HG03280 (cell line): ENCODE data around the gene MTA1.

ENCODE experiments used
- ATAC-seq: cut with Tn5 transposase; IDR thresholded peaks from one replicate; pipeline ENCODE4 v1.9.1; 2021; ENCODE audit warnings: mild to moderate bottlenecking, moderate library complexity; ENCODE audit not compliant: unreplicated experiment

MTA1 gene

DNA sequence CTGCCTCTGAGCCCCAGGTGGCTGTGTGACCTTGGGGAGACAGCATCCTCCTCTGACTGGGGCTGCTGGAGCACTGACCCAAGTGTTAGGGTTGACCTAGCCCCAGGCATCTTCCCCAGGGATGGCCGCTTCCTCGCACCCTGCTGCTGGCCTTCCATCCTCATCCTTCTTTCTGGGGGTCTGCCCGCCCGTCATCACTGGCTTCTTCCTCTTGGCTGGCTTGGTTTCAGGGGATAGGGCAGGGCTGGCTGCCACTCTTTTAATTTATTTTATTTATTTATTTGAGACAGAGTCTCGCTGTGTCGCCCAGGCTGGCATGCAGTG lies 74.9 kb downstream of the MTA1 start:
- ATAC-seq, result no peak

DNA sequence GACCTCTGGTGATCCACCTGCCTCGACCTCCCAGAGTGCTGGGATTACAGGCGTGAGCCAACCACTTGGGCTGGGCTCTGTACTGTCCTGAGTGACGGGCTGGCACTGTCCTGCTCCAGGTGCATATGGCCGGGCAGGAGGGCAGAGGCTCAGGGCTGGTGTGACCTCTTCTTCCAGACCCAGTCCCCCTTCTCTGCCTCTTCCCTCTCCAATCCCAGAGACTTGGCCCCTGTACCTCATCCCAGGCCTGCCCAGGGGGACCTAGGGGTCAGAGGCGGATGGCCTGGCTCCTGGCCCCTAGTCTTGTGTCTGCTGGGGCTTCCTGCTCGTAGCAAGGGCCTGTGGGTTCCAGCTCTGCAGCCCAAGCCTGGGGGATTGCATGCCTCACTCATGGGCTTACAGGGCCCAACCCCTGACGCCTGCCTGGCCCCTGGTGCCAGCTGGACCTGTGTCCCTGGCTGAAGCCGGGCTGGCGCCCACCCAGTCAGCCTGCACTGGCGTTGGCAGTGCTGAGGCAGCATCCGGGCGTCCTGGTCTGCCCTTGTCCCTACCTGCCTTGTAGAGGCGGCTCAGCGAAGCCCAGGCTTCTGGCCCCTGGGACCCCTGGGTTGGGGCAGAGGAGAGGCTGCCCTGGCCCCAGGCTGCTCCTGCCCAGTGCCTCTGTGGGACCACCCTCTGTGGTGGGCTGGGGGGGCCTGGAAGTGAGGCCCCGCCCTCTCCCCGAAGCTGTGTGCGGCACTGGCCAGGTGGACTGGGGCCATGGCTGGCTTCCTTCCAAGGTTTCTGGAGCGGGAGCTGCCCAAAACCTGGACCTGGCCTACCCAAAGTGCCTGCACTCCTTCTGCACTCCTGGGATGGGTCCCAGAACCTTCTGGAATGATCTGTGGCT lies 75.7 kb downstream of the MTA1 start:
- no peak for ATAC-seq

DNA sequence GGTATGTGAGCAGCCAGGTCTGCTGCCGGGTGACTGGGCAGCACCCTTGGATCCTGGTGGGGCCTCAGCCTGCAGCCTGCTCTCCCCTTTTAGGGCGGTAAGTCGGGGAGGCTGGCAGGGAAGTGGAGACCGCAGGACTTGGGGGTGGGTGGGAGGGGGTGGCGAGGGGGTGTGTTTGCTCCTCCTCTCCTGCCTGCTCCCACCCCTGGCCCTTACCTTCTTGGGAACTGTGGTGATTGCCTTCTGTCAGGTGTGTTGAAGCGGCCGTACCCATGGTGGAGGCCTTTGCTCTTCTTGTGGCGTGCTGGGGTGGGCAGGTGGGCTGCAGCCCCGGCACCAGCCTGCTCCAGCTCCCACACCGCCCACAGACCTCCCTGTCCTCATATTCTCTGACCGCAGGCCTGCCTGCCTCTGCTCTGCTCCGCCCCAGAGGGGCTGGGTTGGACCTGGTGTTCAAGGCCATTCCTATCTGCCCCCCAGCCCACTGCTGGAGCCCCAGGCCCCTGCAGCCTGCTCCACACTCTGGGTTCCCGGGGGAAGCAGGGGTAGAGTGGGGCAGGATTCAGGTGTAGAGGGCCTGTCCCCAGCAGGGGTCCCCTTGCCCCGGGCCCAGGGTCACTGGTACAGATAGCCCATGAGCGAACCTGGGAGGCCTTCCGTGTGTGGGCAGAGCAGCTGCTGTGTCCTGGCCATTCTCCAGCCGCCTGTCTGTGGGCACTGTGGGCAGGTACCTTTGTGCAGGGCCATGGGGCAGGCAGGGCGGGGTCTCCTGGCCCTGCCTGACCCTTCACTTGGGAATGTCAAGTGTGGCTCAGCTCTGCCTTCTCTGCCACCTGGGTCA lies 76.6 kb downstream of the MTA1 start:
- ATAC-seq, result no peak

DNA sequence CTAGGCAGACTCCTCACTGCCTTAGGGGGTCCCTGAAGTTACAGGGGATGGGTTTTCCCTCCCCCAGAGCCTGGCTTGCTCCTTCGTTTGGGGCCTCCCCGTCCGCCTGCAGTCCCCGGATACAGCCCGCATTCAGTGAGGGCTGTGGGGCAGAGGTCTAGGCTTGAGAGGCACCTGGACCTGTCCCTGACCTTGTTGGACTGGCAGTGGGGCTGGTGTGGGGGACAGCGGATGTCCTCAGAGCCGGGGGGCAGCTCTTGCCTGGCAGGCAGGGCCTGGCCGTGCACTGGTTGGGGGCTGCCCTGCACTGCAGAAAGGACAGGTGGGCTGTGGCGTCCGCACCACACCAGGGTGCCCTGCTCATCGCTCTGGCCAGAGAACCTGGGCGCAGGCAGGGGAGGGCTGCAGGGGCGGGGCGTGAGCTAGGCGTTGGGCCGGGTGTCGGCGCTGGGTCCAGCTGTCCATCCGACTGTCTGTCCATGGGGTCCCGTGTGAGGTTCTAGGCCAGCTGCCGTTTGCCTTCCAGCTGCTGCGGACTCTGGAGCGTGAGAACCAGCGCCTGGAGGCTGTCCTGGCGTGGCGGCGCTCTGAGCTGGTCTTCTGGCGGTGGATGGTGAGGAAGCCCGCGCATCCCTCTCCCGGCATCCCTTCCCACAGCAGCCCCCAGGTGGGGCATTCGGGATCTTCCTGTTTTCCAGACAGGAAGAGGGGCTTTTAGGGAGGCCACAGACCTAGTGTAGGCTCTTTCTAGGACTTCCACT lies 77.4 kb downstream of the MTA1 start:
- ATAC-seq, result no peak

DNA sequence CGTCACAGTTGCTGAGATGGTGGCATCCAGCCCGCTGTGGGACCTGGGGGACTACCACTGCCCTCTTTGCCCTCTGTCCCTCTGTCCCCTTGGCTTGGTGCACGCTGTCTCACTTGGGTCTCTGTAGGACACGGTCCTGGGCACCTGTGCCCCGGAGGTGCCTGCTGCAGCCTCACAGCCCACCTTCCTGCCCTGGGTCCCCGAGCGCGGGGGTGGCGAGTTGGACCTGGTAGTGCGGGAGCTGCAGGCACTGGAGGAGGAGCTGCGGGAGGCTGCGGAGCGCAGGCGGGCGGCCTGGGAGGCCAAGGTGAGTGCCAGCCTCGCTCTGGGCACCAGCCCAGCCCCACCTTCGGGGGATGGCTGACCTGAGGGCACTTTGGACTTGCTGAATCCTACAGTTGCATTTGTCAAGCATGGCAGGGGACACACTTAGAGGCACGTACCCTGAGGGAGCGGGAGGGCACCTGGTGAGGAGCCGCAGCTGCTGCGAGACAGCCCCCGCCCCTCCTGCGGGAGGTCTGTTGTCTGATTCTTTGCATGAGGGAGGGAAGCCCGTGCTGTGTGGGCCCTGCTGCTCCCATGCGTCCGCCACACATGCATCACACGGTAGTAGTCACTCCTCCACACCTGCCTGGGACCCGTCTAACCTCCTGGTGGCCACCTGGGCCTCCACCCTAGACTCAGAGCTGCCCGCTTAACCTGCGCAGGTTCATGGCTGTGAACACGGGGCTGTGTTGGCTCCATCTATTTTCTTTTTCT lies 78.2 kb downstream of the MTA1 start:
- no peak for ATAC-seq

DNA sequence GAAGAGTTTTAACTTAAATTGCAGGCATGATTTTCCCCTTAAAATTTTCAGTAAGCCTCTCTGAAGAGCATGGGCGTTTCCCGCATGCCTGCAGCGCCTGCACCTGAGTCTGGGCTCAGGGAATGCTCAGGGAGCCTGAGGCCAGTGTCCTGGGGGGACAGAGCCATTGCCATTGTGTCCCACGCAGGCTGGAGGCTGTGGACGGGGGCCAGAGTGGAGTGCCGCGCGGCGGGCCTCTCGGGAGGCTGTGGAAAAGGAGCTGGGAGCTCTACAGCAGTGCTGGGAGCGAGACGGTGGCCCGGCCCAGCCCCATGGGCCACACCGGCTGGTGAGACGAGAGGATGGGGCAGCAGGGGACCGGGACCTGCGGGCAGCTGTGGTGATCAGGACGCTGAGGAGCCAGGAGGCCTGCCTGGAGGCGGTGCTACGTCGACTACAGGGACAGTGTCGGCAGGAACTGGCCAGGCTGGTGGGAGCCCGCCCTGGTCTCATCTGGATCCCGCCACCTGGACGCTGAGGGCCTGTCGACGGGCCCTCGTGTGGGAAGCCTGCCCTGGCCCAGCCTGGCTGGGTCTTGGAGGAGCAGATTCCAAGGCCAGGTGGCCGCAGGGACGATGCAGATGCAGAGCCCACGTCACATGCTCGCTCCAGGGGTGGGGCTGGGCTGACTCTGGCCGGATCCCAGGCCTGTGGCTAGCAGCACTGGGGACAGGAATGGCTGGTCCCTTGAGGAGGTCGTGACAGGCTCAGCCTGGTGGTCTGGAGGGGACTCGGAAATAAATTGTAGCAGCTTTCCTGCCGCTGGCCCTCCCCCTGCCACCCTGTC lies 79.0 kb downstream of the MTA1 start:
- ATAC-seq, result no peak

DNA sequence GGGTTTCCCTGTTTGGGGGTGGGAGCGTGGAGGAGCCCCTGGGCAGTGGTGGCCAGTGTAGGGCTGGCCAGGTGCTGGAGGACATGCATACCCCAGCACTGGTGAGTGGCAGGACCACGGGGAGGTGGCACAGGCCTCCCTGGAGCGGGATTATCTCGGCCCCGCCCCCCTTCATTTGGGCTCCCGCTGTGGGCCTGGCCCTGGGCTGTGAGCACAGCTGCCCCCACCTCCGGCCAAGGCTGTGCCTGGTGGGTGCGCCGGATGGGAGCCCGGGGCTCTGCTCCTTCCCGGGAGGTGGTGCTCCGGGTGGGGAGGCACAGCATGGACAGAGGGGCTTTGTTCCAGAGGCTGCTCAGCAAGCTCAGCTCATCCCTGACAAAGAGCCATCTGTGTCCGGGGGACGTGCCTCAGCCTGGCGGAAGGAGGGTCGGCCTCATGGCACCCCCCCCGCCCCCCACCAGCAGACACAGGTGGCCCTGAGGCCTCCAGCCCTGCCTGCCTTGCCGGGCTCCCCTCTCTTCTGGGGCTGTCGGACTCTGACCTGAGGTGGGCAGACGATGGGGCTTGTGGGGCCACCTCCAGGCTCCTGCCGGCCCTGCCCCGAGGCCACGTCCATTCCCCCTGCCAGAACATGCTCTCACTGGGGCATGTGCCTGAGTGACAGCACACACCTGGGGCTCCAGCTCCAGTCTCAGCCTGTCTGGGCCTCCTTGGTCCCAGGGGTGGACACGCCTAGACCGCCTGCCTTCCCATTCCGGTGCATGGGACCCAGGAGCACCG lies 79.8 kb downstream of the MTA1 start:
- ATAC-seq, result no peak

DNA sequence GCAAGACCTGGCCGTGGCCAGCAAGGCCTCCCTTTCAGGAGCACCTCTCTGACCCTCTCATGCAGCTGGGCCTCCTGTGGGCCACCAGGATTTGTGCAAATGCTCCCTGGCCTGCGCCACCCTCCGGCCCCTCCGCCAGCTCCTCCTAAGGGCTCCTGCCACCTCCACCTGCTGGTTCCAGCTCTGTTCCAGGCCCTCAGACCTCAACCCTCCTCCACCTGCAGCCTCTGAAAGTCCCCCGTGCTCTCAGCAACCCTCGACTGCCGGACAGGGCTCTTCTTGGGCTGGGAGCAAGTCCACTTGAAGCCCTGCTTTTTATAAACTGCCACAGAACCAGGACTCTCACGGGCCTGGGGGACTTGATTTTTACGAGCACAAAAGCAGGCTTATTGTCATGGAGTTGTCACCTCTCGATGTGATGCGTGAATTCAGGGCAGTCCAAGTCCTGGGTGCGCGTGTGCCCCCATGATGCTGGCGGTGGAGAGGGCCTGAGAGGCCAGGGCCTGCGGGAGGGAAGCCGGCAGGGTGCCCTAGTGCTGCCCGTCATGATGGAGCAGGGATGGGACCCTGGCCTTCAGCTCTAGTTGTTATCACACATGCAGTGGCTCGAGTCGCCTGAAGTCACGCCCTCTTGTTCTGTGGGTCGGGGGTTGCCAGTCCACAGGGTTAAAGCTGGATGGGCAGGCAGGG lies 80.6 kb downstream of the MTA1 start:
- no peak for ATAC-seq

DNA sequence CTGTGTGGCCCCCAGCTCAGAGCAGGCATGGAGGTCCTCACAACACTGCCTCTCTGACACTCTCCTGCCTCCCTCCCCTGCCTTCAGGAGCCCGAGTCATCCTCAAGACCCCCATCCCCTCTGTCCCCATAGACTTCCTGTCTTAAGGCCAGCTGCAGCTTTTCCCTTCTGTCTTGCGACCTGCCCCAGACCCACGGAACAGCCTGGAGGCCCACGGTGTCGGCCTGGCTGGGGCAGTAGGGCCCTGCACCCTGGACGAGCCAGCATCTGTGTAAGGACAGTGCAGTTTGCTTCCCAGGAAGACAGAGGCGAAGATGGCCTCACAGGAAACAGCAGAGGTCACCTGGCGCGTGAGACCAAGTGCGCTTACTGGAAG lies 81.1 kb downstream of the MTA1 start:
- ATAC-seq, result no peak

DNA sequence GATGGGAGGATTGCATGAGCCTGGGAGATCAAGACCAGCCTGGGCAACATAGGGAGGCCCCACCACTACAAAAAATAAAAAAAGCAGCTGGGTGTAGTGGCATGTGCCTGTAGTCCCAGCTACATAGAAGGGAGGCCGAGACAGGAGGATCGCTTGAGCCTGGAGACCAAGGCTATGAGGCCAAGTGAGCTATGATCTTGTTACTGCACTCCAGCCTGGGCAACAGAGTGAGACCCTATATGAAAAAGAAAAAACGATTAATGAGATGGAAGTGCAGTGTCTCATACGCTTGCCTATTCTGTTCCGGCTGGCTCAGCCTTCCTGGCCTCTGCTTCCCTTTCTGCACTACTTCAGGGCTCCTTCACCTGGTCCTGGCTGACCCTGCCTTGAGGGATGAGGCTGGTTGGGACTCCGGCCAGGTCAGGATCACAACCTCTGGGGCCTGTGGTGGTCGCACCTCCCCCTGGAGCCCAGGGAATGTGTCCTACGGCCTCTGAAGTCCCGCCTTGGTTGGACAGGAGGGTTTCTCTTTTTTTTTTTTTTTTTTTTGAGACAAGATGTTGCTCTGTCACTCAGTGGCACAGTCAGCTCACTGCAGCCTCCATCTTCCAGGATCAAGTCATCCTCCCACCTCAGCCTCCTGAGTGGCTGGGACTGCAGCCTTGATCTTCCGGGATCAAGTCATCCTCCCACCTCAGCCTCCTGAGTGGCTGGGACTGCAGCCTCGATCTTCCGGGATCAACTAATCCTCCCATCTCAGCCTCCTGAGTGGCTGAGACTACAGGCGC lies 82.1 kb downstream of the MTA1 start:
- ATAC-seq, result no peak

DNA sequence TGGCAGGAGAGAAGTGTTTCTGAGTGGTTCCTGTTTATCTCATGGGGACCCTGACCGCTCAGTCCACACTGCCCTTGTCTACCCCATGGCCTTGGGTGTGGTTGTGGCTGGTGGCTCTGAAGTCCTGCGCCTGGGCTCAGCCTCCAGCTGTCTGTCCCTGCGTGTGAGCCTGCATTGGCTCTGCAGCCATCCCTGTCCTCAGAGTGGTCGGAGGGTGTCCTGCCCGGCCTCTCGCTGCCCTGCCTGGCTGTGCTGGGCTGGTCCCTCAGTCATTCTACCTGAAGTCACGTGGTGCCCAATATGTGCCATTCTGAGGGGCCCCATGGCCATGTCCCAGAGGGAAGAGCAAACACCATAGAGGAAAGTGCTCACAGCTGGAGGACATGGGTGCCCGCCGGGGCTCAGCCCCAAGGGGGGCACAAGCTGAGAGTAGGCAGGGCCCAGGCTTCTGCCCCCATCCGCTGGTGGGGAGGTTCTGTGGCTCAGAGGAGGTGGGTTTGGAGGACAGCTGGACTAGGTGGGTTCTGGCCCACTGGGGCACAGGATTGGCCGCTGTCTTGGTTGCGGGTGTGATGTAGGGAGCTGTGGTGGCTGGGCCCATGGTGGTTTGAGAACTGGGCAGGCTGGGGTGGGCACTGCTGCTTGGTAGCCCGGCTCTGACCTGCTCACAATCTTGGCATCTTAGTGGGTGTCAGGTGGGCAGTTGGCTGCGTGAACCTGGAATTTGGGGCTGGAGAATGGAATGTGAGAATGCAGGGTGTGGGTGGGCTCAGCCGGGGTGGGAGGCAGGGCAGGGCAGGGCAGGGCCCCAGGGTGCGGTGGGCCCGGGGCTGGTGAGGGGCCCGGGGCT lies 83.0 kb downstream of the MTA1 start:
- no peak for ATAC-seq

DNA sequence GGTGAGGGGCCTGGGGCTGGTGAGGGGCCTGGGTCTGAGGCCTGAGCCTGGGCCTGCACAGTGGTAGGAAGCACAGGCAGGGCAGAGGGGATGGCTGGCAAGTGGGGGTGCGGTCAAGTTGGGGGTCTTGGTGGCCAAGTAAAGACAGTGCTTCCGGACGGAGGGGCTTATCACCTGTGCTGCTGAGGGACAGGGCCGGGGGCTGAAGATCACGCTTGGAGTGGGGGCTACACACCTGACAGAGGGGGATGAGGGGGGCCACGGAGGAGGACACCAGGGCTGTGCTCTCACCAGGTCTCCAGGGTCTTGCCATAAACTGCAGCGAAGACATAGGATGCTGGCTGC lies 83.6 kb downstream of the MTA1 start:
- ATAC-seq, result no peak

DNA sequence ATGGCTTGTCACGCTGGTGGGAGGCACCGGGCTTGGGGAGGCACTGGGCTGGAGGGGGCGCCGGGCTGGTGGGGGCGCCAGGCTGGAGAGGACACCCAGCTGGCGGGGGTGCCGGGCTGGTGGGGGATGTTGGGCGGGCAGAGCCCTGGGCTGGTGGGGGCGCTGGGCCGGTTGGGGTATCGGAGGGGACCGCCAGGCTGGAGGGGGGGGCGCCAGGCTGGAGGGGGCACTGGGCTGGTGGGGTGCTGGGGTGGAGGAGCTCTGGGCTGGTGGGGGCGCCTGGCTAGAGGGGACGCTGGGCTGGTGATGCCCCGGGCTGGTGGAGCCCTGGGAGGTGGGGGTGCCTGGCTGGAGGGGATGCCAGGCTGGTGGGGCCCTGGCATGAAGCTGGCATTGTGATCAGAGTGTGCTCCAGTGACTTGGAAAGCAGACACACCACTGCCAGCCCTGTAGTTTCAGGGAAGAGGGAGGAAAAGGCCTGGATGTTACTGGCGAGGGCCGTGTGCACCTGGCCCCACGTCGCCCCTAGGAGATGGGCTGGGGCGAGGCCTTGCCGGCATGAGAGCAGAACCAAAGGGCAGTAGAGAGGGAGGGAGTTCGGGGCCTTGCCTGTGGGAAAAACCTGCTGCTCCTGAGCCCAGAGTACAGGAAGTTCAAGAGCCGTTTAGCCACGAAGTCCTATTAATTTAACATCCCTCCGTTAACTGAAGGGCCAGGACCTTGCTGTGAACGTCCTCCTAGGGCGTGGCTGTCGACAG lies 84.5 kb downstream of the MTA1 start:
- ATAC-seq, result no peak

DNA sequence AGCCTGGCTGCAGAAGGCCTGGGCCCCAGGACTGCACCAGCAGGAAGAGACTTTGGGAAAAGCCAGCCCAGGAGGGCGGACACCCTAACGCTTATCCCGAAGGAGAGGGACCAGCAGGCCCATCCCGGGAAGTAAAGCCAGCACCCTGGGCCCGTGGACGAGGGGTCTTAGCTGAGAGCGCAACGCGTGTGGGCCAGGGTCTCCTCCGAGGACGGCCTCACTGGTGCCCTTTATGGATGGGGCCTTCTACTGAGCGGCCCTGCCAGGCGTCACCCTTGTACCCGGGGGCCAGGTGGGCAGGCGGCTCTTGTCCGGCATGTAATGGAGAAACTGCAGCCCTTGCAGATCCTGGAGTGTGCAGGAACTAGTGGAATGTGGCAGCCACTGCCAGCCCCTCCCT lies 85.5 kb downstream of the MTA1 start:
- no peak for ATAC-seq

DNA sequence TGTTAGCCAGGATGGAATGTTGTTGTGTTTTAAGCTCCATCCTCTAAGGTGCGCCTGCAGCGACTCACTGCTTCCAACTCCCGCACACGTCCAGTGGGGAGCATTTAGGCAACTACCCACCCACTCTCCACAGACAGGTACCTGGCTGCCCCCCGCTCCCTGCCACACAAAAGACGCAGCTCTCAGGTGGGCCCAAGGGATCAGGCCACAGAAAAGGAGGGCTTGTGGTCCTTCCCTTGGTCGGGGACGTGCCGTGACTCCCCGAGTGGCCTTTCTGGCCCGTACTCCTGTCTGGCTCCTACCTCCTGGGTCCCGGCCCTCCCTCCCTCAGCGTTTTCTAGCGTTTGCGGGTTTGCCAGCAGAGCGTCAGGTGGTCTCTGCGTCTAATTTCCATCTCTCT lies 87.6 kb downstream of the MTA1 start:
- ATAC-seq, result no peak

DNA sequence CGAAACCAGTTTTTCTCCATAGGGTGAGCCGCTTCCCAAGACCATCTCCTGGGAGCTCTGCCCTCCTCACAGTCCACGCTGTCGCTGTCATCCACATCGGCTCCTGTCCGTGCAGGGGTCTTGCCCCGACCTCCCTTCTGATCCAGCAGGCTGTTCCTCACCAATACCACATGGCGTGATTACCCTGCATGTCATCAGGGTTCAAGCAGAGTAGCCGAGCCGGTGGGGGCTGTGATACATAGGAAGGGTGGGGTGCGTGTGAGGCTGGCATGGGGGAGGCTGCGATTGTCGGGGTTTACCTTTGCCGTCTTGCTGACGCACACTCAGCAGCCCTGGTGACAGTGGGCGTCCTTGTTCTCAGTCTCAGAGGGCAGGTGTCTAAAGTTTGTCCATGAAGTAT lies 88.4 kb downstream of the MTA1 start:
- no peak for ATAC-seq
